Ishikawa (cell line): Measurements from ENCODE around the gene DEGS1.
A peak's percentile ranks its signal among the peaks of the same experiment; 100 is the strongest.

Experiments used
- CEBPB ChIP-seq: IDR thresholded peaks from 2 replicates; pipeline ENCODE4 v1.6.1; 2012
- CREB1 ChIP-seq: IDR thresholded peaks from 2 replicates; pipeline ENCODE4 v1.6.1; 2012; ENCODE audit warnings: low read depth
- EGR1 ChIP-seq: IDR thresholded peaks from 2 replicates; pipeline ENCODE4 v1.6.1; 2012
- EP300 ChIP-seq: IDR thresholded peaks from 2 replicates; pipeline ENCODE4 v1.6.1; 2012; ENCODE audit warnings: borderline replicate concordance
- FOXM1 ChIP-seq: IDR thresholded peaks from 2 replicates; pipeline ENCODE4 v1.6.1; 2012; ENCODE audit warnings: low read depth, borderline replicate concordance
- NFIC ChIP-seq: IDR thresholded peaks from 2 replicates; pipeline ENCODE4 v1.6.1; 2012
- RAD21 ChIP-seq: IDR thresholded peaks from 2 replicates; pipeline ENCODE4 v1.6.1; 2012; ENCODE audit warnings: low read depth
- REST ChIP-seq: IDR thresholded peaks from 2 replicates; pipeline ENCODE4 v1.6.1; 2012; ENCODE audit warnings: low read depth, mild to moderate bottlenecking
- TAF1 ChIP-seq: IDR thresholded peaks from 2 replicates; pipeline ENCODE4 v1.6.1; 2012; ENCODE audit warnings: low read depth, mild to moderate bottlenecking
- TCF12 ChIP-seq: IDR thresholded peaks from 2 replicates; pipeline ENCODE4 v1.6.1; 2012; ENCODE audit warnings: low read depth
- TEAD4 ChIP-seq: IDR thresholded peaks from 2 replicates; pipeline ENCODE4 v1.6.1; 2012
- USF1 ChIP-seq: IDR thresholded peaks from 2 replicates; pipeline ENCODE4 v1.6.1; 2012
- YY1 ChIP-seq: IDR thresholded peaks from 2 replicates; pipeline ENCODE4 v1.6.1; 2012; ENCODE audit warnings: low read depth
- ZBTB7A ChIP-seq: IDR thresholded peaks from 2 replicates; pipeline ENCODE4 v1.6.1; 2012; ENCODE audit warnings: low read depth
- TF ChIP-seq, protein P1 (sequence below): IDR thresholded peaks from 2 replicates; pipeline ENCODE4 v1.6.1; 2012

DEGS1 gene

GRCh38 chr1:224199679-224200078 is 16.6 kb downstream of the DEGS1 start:
- no peak for TF ChIP-seq REST
- no peak for TF ChIP-seq EGR1
- TF ChIP-seq ZBTB7A: no peak
- TF ChIP-seq TEAD4: no peak
- no peak for TF ChIP-seq CEBPB
- no peak for TF ChIP-seq RAD21
- TF ChIP-seq, protein P1, sequence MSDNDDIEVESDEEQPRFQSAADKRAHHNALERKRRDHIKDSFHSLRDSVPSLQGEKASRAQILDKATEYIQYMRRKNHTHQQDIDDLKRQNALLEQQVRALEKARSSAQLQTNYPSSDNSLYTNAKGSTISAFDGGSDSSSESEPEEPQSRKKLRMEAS: no peak
- TF ChIP-seq TCF12: no peak
- TF ChIP-seq FOXM1: no peak
- no peak for TF ChIP-seq NFIC
- no peak for TF ChIP-seq TAF1

DNA sequence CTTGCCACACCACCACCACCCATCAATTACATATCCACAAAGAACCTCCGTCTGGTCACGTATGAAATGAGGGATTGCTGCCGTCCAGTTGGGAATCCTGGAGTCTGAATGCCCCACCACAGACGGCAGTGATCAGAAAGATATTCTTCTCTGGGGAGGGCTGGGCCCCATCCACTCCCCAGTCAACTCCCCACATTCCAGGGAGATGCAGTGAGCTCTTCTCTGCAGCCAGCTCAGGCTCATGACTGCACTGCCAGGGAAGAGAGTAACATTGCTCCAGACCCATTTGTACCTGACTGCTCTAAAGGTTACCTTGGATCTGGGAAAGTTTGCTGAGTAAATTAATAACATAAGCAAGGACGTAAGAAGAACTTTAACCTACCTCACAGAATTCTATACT is 18.3 kb downstream of the DEGS1 start:
- TF ChIP-seq CEBPB: no peak
- TF ChIP-seq TAF1: no peak
- no peak for TF ChIP-seq TCF12
- no peak for TF ChIP-seq REST
- TF ChIP-seq TEAD4: no peak

DNA sequence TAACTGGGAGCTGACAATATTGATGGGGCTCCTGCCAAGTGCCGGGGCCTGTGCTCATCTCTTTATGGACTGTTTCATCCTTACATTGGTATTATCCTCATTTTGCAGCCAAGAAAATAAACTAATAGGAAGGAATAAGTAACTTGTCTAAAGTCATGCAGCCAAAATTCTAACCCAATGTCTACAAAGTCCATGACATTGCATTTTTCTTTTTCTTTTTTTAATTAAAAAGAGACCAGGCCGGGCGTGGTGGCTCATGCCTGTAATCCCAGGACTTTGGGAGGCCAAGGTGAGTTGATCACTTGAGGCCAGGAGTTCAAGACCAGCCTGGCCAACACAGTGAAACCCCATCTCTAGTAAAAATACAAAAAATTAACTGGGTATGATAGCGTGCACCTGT is 18.8 kb downstream of the DEGS1 start:
- TF ChIP-seq EP300 (no peak), YY1 (no peak), REST (no peak), EGR1 (no peak), ZBTB7A (no peak), TAF1 (no peak), TCF12 (no peak), RAD21 (no peak), CREB1 (no peak), NFIC (no peak), USF1 (no peak), TEAD4 (no peak), CEBPB (no peak), FOXM1 (no peak)
- TF ChIP-seq, protein P1: no peak

- TF ChIP-seq EP300 (no peak), TEAD4 (peak; percentile 57), NFIC (peak; percentile 34; the same call in 1 of the 2 replicates), CREB1 (no peak)
Measured at GRCh38 chr1:224203243-224204016, 20.4 kb downstream of the DEGS1 start.

DNA sequence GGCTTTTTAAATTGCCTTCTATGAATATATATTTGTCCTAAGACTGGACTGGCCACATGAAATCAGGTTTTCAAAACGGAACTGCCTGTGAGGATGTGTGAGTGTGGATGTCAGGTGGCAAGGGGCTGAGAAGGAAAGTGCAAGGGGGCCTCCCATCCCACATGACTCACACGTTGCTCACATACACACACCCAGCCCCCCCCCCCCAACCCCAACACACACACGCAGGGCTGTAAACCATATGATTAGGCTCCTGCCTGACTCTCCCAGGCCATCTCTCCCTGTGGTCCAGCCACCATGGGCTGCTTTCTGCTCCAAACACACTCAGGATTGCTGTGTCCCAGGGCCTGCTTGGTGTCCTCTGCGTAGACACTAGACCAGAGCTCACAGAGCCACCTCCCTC is 22.4 kb downstream of the DEGS1 start:
- TF ChIP-seq, protein P1: no peak
- TF ChIP-seq USF1 (no peak), NFIC (no peak), EGR1 (no peak), TAF1 (no peak), RAD21 (no peak), FOXM1 (no peak), CEBPB (no peak), YY1 (no peak), ZBTB7A (no peak), TCF12 (no peak), TEAD4 (no peak), REST (no peak), CREB1 (no peak), EP300 (no peak)
